RWPE2 (cell line): ENCODE data around the gene MADD.
A peak's percentile ranks its signal among the peaks of the same experiment; 100 is the strongest.

ENCODE experiments used
- ATAC-seq: fragments of 200-7000 bp; cut with Tn5 transposase; 3 replicates; pipeline ENCODE4 v1.9.1; 2021; ENCODE audit warnings: low read depth
- DNase-seq: peaks from one replicate; pipeline ENCODE4 v3.0.0-alpha.2; 2020; ENCODE audit warnings: low spot score
- H3K27ac ChIP-seq: fragments of 450-650 bp; 2 replicates; pipeline ENCODE4 v1.5.1; 2017; ENCODE audit warnings: mild to moderate bottlenecking; ENCODE audit not compliant: poor library complexity, severe bottlenecking
- H3K27me3 ChIP-seq: fragments of 250-450 bp; sonication (Bioruptor Pico); 2 replicates; pipeline ENCODE4 v1.5.1; 2021; ENCODE audit warnings: mild to moderate bottlenecking, moderate library complexity; ENCODE audit not compliant: insufficient read depth, poor library complexity, severe bottlenecking
- H3K36me3 ChIP-seq: fragments of 250-450 bp; sonication (Bioruptor Pico); 2 replicates; pipeline ENCODE4 v1.5.1; 2020; ENCODE audit warnings: low read depth, mild to moderate bottlenecking, moderate library complexity
- H3K4me1 ChIP-seq: fragments of 250-450 bp; sonication (Bioruptor Pico); 2 replicates; pipeline ENCODE4 v1.5.1; 2021; ENCODE audit warnings: mild to moderate bottlenecking, moderate library complexity; ENCODE audit not compliant: insufficient read depth, poor library complexity, severe bottlenecking
- H3K4me3 ChIP-seq: fragments of 250-450 bp; sonication (Bioruptor Pico); 2 replicates; pipeline ENCODE4 v1.5.1; 2021; ENCODE audit warnings: mild to moderate bottlenecking, moderate library complexity; ENCODE audit not compliant: severe bottlenecking
- H3K9me3 ChIP-seq: fragments of 250-450 bp; sonication (Bioruptor Pico); 2 replicates; pipeline ENCODE4 v1.5.1; 2021; ENCODE audit warnings: mild to moderate bottlenecking, moderate library complexity; ENCODE audit not compliant: severe bottlenecking
- CTCF ChIP-seq: fragments of 450-650 bp; IDR thresholded peaks from one replicate; pipeline ENCODE4 v1.5.1; 2017; ENCODE audit warnings: mild to moderate bottlenecking, moderate library complexity; ENCODE audit not compliant: poor library complexity, severe bottlenecking

MADD gene

DNA sequence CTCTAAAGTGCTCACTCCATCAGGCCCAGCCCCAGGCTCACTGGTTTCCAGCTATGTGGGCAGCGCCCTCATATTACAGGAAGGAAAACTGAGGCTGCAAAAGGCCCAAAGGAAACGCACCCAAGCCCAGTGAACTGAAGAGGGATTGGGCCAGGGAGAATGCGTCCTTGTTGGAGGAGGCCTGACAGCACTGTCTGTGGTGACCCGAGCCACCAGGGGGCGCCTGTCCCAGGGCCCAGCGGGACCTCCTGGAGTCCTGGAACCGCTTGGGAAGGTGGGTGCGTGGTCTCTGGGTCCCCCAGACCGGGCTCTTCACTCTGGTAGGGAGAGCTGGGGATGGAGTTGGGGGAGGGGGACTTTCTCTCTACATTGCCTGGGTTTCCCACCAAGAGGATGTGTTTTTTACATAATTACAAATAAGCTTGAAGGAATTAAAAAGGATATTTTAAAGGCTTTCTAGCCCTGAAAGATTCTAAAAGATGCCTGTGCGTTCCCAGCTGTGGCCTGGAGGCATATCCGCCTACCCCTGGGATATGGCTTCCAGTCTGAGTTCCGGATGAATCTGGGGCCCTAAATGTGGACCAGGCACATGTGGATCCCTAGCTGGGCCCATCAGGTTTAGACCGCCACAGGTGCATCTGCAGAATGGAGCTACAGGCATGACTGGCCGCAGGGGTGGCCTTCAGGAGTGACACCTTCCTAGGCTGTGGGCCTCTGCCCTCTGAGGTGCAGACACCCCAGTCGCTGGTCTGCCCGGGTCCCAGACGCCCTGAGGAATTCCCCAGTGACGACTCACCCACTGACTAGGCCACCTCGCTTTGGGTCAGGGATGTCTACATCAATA lies 104.2 kb downstream of the MADD start:
- peak; percentile 71 for DNase-seq
- Histone ChIP-seq H3K4me3 (no peak overlapping the region), H3K9me3 (no peaks in the 10 kb centered on the region), H3K27ac (no peak overlapping the region), H3K27me3 (no peaks in the 10 kb centered on the region), H3K36me3 (no peaks in the 10 kb centered on the region), H3K4me1 (no peaks in the 10 kb centered on the region)
- ATAC-seq, result peak; percentile 86
- TF ChIP-seq CTCF, result peak; percentile 94

- H3K27ac ChIP-seq, result no peak overlapping the region
- ATAC-seq (no peak), DNase-seq (no peak)
- no peaks in the 10 kb centered on the region for H3K4me1 ChIP-seq
- no peaks in the 10 kb centered on the region for H3K36me3 ChIP-seq
- no peak for TF ChIP-seq CTCF
- no peak overlapping the region for H3K4me3 ChIP-seq
- no peaks in the 10 kb centered on the region for H3K27me3 ChIP-seq
- no peaks in the 10 kb centered on the region for H3K9me3 ChIP-seq
These were observed 104.7 kb downstream of the MADD start for GRCh38 chr11:47374720-47375019.

DNA sequence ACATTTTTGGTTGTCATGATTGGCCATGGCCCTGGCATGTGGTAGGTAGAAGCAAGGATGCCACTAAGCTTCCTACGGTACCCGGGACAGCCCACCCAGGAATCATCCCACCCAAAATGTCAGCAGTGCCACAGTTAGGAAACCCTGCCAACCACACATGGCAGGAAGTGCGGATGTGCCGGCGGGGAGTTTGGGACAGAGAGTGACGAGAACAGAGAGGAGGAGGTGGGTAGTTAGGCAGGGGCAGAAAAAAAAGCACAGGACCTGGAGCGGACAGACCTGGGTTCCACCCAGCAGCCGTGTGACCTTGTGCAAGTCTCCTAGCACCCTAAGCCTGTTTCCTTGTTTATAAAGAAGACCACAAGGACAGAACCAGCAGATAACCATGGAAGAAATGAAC lies 105.1 kb downstream of the MADD start:
- no peaks in the 10 kb centered on the region for H3K36me3 ChIP-seq
- ATAC-seq (no peak), DNase-seq (no peak)
- no peaks in the 10 kb centered on the region for H3K4me1 ChIP-seq
- no peak overlapping the region for H3K27ac ChIP-seq
- no peak overlapping the region for H3K4me3 ChIP-seq
- no peaks in the 10 kb centered on the region for H3K9me3 ChIP-seq
- TF ChIP-seq CTCF, result no peak
- no peaks in the 10 kb centered on the region for H3K27me3 ChIP-seq

DNA sequence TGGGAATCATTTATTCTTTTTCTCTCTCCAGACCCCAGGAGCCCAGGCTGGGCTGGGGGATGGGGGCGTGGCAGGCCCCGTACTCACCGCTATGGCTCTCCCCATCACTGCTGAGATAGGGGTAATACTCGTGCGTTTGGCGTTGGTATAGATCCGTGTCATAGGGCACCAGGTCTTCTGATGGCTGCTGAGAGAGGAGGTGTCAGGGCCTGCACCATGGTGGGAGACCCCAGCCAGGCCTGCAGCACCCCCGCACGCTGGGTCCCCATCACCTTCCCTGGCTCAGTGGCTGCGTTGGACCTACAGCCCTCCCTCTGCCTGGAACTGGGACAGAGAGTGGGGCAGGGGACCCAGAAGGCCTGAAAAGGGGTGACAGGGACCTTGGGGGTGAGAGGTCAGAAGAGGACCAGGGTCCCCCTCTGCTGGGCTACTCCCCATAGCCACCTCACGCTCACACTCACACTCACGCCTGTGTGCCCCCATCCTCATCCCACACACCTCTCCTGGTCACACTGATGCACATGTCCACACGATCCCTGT lies 105.7 kb downstream of the MADD start:
- ATAC-seq (no peak), DNase-seq (no peak)
- Histone ChIP-seq H3K27me3 (no peaks in the 10 kb centered on the region), H3K36me3 (no peaks in the 10 kb centered on the region), H3K27ac (no peak overlapping the region), H3K4me3 (no peak overlapping the region), H3K4me1 (no peaks in the 10 kb centered on the region), H3K9me3 (no peaks in the 10 kb centered on the region)
- TF ChIP-seq CTCF, result no peak

- H3K27me3 ChIP-seq, result no peaks in the 10 kb centered on the region
- no peak overlapping the region for H3K4me3 ChIP-seq
- H3K36me3 ChIP-seq, result no peaks in the 10 kb centered on the region
- no peak for TF ChIP-seq CTCF
- H3K4me1 ChIP-seq, result no peaks in the 10 kb centered on the region
- no peaks in the 10 kb centered on the region for H3K9me3 ChIP-seq
- ATAC-seq, result no peak
- no peak overlapping the region for H3K27ac ChIP-seq
- DNase-seq, result no peak
These were observed 106.2 kb downstream of the MADD start for GRCh38 chr11:47376107-47376524.
